ENCODE measurements around the gene STPG2.

DNA sequence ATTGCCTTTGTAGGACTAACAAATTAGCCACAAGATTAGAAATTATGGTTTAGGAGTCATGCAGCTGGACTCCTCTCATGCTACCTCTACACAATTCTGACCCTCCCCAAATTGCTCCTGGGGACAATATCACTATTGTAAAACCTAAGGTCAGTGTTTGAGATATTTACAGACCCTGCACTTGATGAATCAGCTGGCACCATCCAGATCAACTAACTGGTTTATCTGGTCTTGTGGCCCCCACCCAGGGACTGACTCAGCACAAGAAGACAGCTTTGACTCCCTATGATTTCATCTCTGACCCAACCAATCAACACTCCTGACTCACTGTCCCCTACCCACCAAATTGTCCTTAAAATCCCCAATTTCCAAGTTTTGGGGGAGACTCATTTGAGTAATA lies 192.4 kb downstream of the STPG2 start:
- TF ChIP-seq CTCF (IDR thresholded peaks at IDR 0.05; ENCODE audit: low read length) (no peak), EZH2 (optimal IDR thresholded peaks at IDR 0.05; ENCODE audit: low read depth, low read length) (no peak), EZH2phosphoT487 (IDR thresholded peaks at IDR 0.05; ENCODE audit: low read length) (no peak)
